Measurements from ENCODE around the gene SUSD1. TPM values are rescaled to one million over a fixed set of nuclear protein-coding genes. Genes with fewer than 3 reads are reported as not detected.

Gene SUSD1
- total RNA-seq, 3 donors from 2014 or later = 18.8 to 43.8 (median 19.5) TPM

DNA sequence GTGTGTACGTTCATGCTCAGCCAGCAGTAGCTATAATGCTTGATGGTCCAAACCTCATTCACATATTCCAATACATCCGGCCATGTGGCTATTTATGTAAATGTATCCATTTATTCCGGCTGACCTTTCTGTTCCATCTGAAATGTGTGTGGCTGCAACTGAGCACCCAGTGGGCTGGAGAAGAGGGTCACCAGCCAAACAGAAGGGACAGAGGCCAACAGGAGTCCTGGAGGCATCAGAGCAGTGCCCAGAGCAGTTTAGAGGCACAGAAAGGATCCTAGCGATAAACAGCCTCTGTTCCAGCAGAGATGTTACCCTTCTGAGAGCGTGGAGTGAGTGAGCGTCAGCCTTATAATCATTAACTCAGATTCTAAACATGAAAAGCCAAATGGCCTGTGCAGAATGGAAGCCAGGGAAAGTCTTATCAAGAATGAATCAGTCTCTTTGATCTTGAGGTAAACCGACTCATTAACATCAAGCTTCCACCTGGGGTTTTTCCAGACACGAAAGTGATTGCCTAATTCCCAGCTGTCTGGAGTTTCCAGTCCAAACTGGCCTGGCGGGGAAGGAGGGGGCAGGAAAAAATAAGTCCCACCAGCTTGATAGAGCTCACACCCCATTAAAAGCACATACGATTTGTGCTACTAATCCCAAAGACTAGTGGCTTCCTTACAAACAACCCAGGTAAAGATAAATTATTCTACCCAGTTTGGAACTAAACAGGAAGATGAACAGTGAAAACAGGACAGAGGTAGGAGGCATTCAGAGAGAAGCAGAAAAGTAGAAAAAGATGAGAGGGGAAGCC, 55.7 kb downstream of the SUSD1 start:
- H3K4me1 ChIP-seq (ENCODE audit: low read depth) = peaks cover 6% of the 10 kb centered on the region
- H3K9me3 ChIP-seq = no peaks in the 10 kb centered on the region
- ATAC-seq (peak; percentile 96), DNase-seq (peak in 2 of 3 donors; percentile 54 to 72)
- no peak overlapping the region for H3K4me3 ChIP-seq
- no peaks in the 10 kb centered on the region for H3K36me3 ChIP-seq (ENCODE audit: low read depth)
- intact Hi-C loops (cut with DNase I, micrococcal nuclease) = no loop called here
- TF ChIP-seq, protein P1, sequence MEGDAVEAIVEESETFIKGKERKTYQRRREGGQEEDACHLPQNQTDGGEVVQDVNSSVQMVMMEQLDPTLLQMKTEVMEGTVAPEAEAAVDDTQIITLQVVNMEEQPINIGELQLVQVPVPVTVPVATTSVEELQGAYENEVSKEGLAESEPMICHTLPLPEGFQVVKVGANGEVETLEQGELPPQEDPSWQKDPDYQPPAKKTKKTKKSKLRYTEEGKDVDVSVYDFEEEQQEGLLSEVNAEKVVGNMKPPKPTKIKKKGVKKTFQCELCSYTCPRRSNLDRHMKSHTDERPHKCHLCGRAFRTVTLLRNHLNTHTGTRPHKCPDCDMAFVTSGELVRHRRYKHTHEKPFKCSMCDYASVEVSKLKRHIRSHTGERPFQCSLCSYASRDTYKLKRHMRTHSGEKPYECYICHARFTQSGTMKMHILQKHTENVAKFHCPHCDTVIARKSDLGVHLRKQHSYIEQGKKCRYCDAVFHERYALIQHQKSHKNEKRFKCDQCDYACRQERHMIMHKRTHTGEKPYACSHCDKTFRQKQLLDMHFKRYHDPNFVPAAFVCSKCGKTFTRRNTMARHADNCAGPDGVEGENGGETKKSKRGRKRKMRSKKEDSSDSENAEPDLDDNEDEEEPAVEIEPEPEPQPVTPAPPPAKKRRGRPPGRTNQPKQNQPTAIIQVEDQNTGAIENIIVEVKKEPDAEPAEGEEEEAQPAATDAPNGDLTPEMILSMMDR (IDR thresholded peaks at IDR 0.05) = no peak

DNA sequence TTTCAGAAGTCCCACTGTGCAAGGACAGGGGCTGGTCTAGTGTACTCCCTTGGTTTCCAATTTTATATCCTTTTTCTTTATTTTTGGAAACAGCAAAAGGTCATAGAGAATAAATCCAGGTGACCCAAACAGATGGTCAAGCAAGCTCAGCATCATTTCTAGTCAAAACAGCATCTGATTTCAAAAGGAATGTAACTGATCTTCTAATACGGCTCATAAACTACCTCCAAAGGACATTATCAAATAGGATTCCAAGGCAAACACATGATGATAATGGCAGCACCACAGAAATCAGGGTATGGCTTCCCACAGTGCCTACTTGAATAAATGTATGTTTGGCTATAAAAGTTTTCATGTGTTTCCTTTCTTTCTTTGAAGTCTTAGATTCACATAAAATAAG, 57.1 kb downstream of the SUSD1 start:
- Histone ChIP-seq H3K4me3 (no peak overlapping the region), H3K4me1 (ENCODE audit: low read depth) (peaks cover 6% of the 10 kb centered on the region), H3K36me3 (ENCODE audit: low read depth) (no peaks in the 10 kb centered on the region), H3K9me3 (no peaks in the 10 kb centered on the region)
- ATAC-seq (no peak), DNase-seq (no peak)
- TF ChIP-seq, protein P1 (IDR thresholded peaks at IDR 0.05) = no peak
- intact Hi-C loops (cut with DNase I, micrococcal nuclease) = no loop called here

DNA sequence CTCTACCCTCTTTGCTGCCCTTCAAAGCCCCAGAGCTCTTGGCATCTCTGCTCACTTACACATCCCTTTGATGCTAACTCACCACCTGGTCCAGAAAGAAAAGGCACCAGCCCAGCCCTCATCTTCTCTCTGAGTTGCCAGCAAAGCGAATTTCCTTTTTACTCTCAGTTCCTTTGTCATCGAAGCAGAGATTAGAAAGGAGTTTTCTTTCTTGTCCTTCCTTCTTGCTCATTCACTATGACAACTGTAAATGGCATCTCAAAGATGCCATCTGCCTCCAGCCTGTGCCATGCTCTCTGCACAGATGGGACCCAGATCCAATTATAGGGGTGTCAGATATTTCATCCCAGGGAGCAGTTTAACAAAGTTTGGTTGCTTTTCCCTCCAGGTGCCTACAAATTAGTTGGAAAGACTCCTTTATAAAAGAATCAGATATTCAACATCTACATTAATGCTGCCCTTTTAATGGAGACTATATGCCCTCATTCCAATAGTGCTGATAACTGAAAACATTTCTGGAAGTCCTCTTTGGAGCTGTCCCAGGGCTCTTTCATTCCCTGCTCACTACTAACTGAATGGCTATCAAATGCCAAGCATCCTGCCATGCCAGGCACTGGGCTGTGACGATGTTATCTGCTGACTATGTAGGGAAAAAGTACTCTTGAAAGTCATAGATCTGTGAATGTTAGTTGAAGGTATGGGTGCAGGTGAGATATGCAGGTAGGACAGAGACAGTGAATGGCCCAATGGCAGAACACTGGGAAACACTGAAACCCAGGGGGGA, 58.9 kb downstream of the SUSD1 start:
- no peak for DNase-seq
- TF ChIP-seq, protein P1 (IDR thresholded peaks at IDR 0.05) = no peak
- peaks cover 6% of the 10 kb centered on the region for H3K4me1 ChIP-seq (ENCODE audit: low read depth)
- intact Hi-C loops (cut with DNase I, micrococcal nuclease) = no loop called here
- no peak overlapping the region for H3K4me3 ChIP-seq
- ATAC-seq = no peak
- H3K9me3 ChIP-seq = no peaks in the 10 kb centered on the region
- H3K36me3 ChIP-seq (ENCODE audit: low read depth) = no peaks in the 10 kb centered on the region

DNA sequence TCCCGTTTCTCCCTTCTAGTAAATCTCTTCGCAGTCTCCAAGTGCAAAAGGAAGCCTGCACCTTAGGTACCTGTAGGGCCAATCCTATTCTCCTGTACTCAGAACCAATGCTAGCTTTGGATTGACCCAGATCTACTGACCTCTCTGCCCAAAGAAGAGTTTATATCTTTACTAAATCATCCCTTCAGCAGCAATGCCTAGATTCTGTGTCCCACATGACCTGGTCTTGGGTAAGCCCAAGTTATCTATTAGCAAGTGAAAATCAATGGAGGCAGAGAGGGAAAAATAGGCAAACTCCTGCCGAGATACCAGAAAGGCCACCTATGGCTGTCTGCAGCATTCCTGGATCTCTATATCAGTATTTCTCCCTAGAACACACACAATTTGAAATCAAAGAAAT, 60.0 kb downstream of the SUSD1 start:
- ATAC-seq (no peak), DNase-seq (no peak)
- Histone ChIP-seq H3K9me3 (no peaks in the 10 kb centered on the region), H3K36me3 (ENCODE audit: low read depth) (no peaks in the 10 kb centered on the region), H3K4me1 (ENCODE audit: low read depth) (peaks cover 8% of the 10 kb centered on the region), H3K4me3 (no peak overlapping the region)
- TF ChIP-seq, protein P1 (IDR thresholded peaks at IDR 0.05) = no peak
- intact Hi-C loops (cut with DNase I, micrococcal nuclease) = no loop called here

DNA sequence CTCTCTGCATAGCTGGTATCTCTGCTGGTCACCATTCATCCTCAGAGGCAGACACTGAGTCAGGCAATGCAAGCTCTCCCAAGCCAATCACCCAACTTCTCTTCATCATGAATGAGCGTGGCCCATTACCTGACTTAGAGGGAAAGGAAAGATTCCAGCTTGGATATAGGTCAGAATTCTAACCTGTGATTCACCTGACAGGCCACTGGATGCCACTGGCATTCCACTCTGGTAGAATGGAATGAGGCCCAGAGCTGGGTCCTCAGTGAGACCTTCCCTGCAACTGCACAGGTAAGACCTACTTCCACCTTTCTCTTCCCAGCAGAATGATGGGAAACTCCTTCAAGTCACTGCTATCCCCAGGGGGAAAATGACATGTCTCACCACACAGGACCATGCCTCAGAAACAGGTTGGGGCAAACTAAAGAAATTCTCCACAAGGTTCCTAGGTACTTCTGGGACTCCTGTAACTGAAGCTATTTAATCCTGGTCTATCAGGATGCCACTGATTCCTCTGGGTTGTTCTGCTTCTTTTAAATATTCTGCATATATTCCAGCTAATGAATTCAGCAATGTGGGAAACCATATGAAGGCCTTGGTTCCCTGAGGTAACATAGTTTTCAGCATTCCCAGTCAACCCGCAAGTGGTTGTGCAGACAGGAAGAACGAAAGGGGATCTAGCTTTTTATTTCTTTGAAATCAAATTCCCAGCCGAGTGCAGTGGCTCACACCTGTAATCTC, 62.0 kb downstream of the SUSD1 start:
- TF ChIP-seq, protein P1 (IDR thresholded peaks at IDR 0.05) = no peak
- Histone ChIP-seq H3K4me3 (no peak overlapping the region), H3K36me3 (ENCODE audit: low read depth) (no peaks in the 10 kb centered on the region), H3K4me1 (ENCODE audit: low read depth) (peaks cover 4% of the 10 kb centered on the region), H3K9me3 (no peaks in the 10 kb centered on the region)
- intact Hi-C loops (cut with DNase I, micrococcal nuclease) = no loop called here
- ATAC-seq (peak; percentile 89), DNase-seq (peak in 2 of 3 donors; percentile 47 to 52)

All from mucosa of descending colon (tissue), 3 donors.